Heart right ventricle (tissue), 16 donors: ENCODE data around the gene STK24. TPM values are rescaled to one million over a fixed set of nuclear protein-coding genes. Genes with fewer than 3 reads are reported as not detected.

ENCODE experiments used
- ATAC-seq, 8 donors: fragments of 200-7000 bp; cut with Tn5 transposase; one replicate each; pipeline ENCODE4 v1.9.1; 2020; ENCODE audit warnings: mild to moderate bottlenecking in 8 of 8, moderate library complexity in 8 of 8, moderate number of reproducible peaks in 1 of 8
- DNase-seq, 2 donors: peaks; one replicate each; pipeline ENCODE4 v3.0.0-alpha.2; 2020
- H3K27ac ChIP-seq, 10 donors: fragments of 200-600 bp; sonication (generic) in 2 of 10; one replicate each; pipeline versions ENCODE4 v1.5.0 to v1.8.0; 2020 to 2022; ENCODE audit warnings: mild to moderate bottlenecking in 3 of 10
- H3K27me3 ChIP-seq, 7 donors: fragments of 200-600 bp; one replicate each; pipeline ENCODE4 v1.8.0; 2021 to 2022; ENCODE audit warnings: mild to moderate bottlenecking in 2 of 7
- H3K36me3 ChIP-seq, 9 donors: fragments of 200-600 bp; sonication (generic) in 1 of 9; one replicate each; pipeline versions ENCODE4 v1.5.0 to v1.8.0; 2020 to 2022; ENCODE audit warnings: mild to moderate bottlenecking in 2 of 9
- H3K4me1 ChIP-seq, 9 donors: fragments of 200-600 bp; sonication (generic) in 1 of 9; one replicate each; pipeline versions ENCODE4 v1.5.0 to v1.8.0; 2020 to 2022; ENCODE audit warnings: mild to moderate bottlenecking in 4 of 9
- H3K4me3 ChIP-seq, 10 donors: fragments of 200-600 bp; sonication (generic) in 2 of 10; one replicate each; pipeline versions ENCODE4 v1.5.0 to v1.8.0; 2020 to 2022; ENCODE audit warnings: mild to moderate bottlenecking in 7 of 10, moderate library complexity in 2 of 10
- H3K9me3 ChIP-seq, 11 donors: fragments of 200-600 bp in 10 of 11; sonication (generic) in 2 of 11; one replicate each; pipeline versions ENCODE4 v1.5.0 to v1.8.0; 2013 to 2022; ENCODE audit warnings: mild to moderate bottlenecking in 2 of 11, control low read depth in 1 of 11, moderate library complexity in 1 of 11
- WGBS, 2 donors: extraction: QIAGEN DNeasy Blood & Tissue Kit; methylation state at CpG; one replicate each; pipeline ENCODE4 v1.1.7; 2013; ENCODE audit warnings: inconsistent platforms in 1 of 2; 5-methylcytosine and 5-hydroxymethylcytosine counted together
- intact Hi-C, 10 donors: fragments of 100-400 bp; cut with DNase I; formaldehyde crosslinking; loops; one replicate each; pipeline versions ENCODE4 v1.11.1 to v1.14.2; 2022
- polyA plus RNA-seq, 2 donors: library from polyadenylated mRNA; stranded (reverse); fragments of 200-250 nt; gene quantifications; one replicate each; pipeline ENCODE4 v1.2.3, GENCODE V29; 2013
- total RNA-seq, 10 donors: library from RNA; stranded (reverse); fragmentation: NEBNext Ultra II Directional in 3 of 10; extraction: Animal tissue kit (Norgen Biotek cat#: 25700) in 3 of 10; gene quantifications; one replicate each; pipeline versions ENCODE4 v1.2.1 to v1.2.4, GENCODE V29; 2021 to 2023
- TF ChIP-seq, protein P1 (sequence below), 9 donors: fragments of 200-600 bp; sonication (generic) in 2 of 9; IDR thresholded peaks; one replicate each; pipeline versions ENCODE4 v1.5.0 to v1.8.0; 2021 to 2022; ENCODE audit warnings: antibody characterized with exemption in 9 of 9, mild to moderate bottlenecking in 5 of 9, moderate library complexity in 1 of 9
- donor health status: Arrhythmogenic right ventricular cardiomyopathy.
- donor health status: ischemic (EF 13 %, LVEDD 7.1; RV severe dilation, severe dysfunction).
- donor health status: healthy with polysubstance abuse.
- donor health status: DM: no; HTN: yes; CAD: no.
- donor health status: DM: no; HTN: no; CAD: no.
- donor health status: ischemic (EF 25% LVEDD 6.9; RV normal size, moderate dysfunction).
- donor health status: ischemic (EF 25% LVEDD 5.7; RV mildly dilated, moderate dysfunction).
- donor health status: healthy.
- donor health status: DM: yes; HTN: yes; CAD: no.
- donor health status: Ischemic cardiomyopathy.
- donor health status: ischemic (EF 35%, LVEDD 5.7; RV mildly dilated, moderate dysfunction).
- donor health status: nonischemic (EF 11% LVEDD 7.7; RV severe dilation, severe dysfunction).
- donor health status: DM: yes; HTN: yes; CAD: no.
- donor health status: PGD.
- donor health status: ischemic (EF 29% LVEDD 5.4; RV normal size, mild dysfunction).
- donor health status: nonischemic (EF 23%, LVEDD 6.1; RV moderate dilation, normal function).

Gene STK24
- total and polyA plus RNA-seq, 12 donors = 20.8 to 72.9 (median 61.5) TPM

GRCh38 chr13:98568918-98569317, 8.0 kb downstream of the STK24 start:
- H3K27ac ChIP-seq = peak overlapping the region in 1 of 10 donors; percentile 78
- no peak for ATAC-seq

GRCh38 chr13:98567140-98567539, 9.8 kb downstream of the STK24 start:
- TF ChIP-seq, protein P1, sequence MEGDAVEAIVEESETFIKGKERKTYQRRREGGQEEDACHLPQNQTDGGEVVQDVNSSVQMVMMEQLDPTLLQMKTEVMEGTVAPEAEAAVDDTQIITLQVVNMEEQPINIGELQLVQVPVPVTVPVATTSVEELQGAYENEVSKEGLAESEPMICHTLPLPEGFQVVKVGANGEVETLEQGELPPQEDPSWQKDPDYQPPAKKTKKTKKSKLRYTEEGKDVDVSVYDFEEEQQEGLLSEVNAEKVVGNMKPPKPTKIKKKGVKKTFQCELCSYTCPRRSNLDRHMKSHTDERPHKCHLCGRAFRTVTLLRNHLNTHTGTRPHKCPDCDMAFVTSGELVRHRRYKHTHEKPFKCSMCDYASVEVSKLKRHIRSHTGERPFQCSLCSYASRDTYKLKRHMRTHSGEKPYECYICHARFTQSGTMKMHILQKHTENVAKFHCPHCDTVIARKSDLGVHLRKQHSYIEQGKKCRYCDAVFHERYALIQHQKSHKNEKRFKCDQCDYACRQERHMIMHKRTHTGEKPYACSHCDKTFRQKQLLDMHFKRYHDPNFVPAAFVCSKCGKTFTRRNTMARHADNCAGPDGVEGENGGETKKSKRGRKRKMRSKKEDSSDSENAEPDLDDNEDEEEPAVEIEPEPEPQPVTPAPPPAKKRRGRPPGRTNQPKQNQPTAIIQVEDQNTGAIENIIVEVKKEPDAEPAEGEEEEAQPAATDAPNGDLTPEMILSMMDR (IDR thresholded peaks at IDR 0.05) = no peak
- no peak overlapping the region for H3K4me3 ChIP-seq
- H3K27me3 ChIP-seq = no peaks in the 10 kb centered on the region
- H3K36me3 ChIP-seq = no peaks in the 10 kb centered on the region
- H3K4me1 ChIP-seq = peaks cover 18 to 100% (median 84%) of the 10 kb centered on the region in 9 donors
- ATAC-seq (no peak), DNase-seq (no peak)
- H3K27ac ChIP-seq = no peak overlapping the region
- 97% methylated on average over 13 of the region's 13 CpGs for WGBS, 2 donors
- intact Hi-C loops = loop anchor here in 2 of 10 donors (5.0 to 10.0 kb wide), 3 partner anchors 45 to 62 kb away; no protein-coding TSS in a partner anchor
- H3K9me3 ChIP-seq = no peaks in the 10 kb centered on the region

More at GRCh38 chr13:98568918-98569317, 8.0 kb downstream of the STK24 start:
- intact Hi-C loops = loop anchor here in 2 of 10 donors (5.0 to 10.0 kb wide), 3 partner anchors 47 to 64 kb away; no protein-coding TSS in a partner anchor
- no peak for DNase-seq
- Histone ChIP-seq H3K4me1 (peaks cover 18 to 100% (median 73%) of the 10 kb centered on the region in 9 donors), H3K4me3 (no peak overlapping the region), H3K9me3 (no peaks in the 10 kb centered on the region), H3K36me3 (no peaks in the 10 kb centered on the region), H3K27me3 (no peaks in the 10 kb centered on the region)
- TF ChIP-seq, protein P1 (IDR thresholded peaks at IDR 0.05) = no peak
- WGBS, 2 donors = 91 to 95% methylated on average over 4 of the region's 4 CpGs

- peak; percentile 74 to 95 (median 88) for ATAC-seq
Measured at GRCh38 chr13:98565726-98566565, 11.0 kb downstream of the STK24 start.

GRCh38 chr13:98564204-98564603, 12.7 kb downstream of the STK24 start:
- ATAC-seq = no peak
- WGBS, 2 donors = 78 to 81% methylated on average over 9 of the region's 9 CpGs
- peak overlapping the region in 7 of 10 donors; percentile 5 to 85 (median 76) for H3K27ac ChIP-seq
- TF ChIP-seq, protein P1 (IDR thresholded peaks at IDR 0.05) = no peak
- H3K4me3 ChIP-seq = no peak overlapping the region
- intact Hi-C loops = loop anchor here in 1 of 10 donors (10.0 kb wide), 1 partner anchor 59 kb away; no protein-coding TSS in a partner anchor
- no peaks in the 10 kb centered on the region for H3K9me3 ChIP-seq
- peaks cover 0 to 4% (median 0%) of the 10 kb centered on the region in 9 donors for H3K36me3 ChIP-seq
- DNase-seq = no peak
- peaks cover 14 to 93% (median 68%) of the 10 kb centered on the region in 9 donors for H3K4me1 ChIP-seq
- no peaks in the 10 kb centered on the region for H3K27me3 ChIP-seq

More at GRCh38 chr13:98565726-98566565, 11.0 kb downstream of the STK24 start:
- TF ChIP-seq, protein P1 (IDR thresholded peaks at IDR 0.05) = no peak
- Histone ChIP-seq H3K27ac (peak overlapping the region; percentile 1 to 85 (median 77)), H3K27me3 (no peaks in the 10 kb centered on the region), H3K4me3 (peak overlapping the region in 5 of 10 donors; percentile 11 to 30 (median 27)), H3K9me3 (no peaks in the 10 kb centered on the region), H3K4me1 (peaks cover 14 to 97% (median 79%) of the 10 kb centered on the region in 9 donors), H3K36me3 (peaks cover 0 to 3% (median 0%) of the 10 kb centered on the region in 9 donors)
- WGBS, 2 donors = 23 to 27% methylated on average over 18 of the region's 18 CpGs
- intact Hi-C loops = loop anchor here in 2 of 10 donors (5.0 to 10.0 kb wide), 3 partner anchors 44 to 61 kb away; no protein-coding TSS in a partner anchor
- DNase-seq = peak; percentile 51 to 55
